ENCODE measurements around the gene PPA2.

Gene PPA2

DNA sequence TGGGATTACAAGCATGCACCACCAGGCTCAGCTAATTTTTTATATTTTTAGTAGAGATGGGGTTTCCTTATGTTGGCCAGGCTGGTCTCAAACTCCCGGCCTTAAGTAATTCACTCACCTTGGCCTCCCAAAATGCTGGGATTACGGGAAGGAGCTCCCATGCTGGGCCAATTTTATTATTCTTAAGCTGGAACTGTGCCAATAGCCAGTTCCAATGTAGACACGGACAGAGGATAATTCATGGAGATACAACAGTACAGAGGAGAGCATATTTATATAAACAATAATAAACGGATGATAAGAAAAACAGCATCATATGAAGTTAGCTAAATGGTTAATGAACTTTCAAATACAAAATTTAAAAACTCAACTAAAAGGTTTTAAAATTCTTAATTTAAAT is 87.8 kb downstream of the PPA2 start:
- DNase-seq: no peak

- DNase-seq: no peak
These were observed 99.8 kb downstream of the PPA2 start for GRCh38 chr4:105374071-105374470.

- no peak for DNase-seq
These were observed 100.5 kb downstream of the PPA2 start for GRCh38 chr4:105373324-105373723.

GRCh38 chr4:105369988-105370387 is 103.9 kb downstream of the PPA2 start:
- no peak for DNase-seq

GRCh38 chr4:105361053-105361452 is 112.8 kb downstream of the PPA2 start:
- no peak for DNase-seq

DNA sequence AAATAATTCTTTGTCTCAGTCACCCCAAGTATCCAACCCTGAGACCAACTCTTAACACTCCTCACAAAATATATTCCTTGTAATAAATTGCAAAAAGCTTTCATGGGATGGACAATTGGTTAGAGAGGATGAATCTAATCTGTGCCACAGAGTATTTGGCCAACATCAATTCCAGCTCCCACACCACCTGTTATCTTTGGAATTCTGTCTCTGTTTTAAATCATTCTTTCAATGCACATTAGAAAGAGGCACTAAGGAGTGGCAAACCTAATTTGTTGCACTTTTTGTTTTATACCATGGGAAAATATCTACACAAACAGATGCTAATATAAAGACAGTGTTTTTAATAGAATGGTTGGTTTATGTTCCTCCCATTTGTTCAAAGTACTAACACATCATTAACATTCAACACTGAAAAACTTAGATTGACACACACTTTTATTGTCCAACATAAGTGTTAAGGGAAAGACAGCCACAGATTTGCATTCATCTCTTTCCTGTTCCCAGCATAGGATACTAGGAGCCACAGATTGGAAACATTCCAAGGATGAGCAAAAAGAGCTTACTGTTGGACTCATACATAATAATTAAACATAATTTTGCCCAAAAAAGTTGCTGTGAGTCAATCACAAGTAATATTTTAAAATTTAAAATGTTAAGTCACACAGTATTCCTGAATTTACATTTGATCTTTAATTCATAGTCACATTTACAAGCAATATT is 116.4 kb downstream of the PPA2 start:
- DNase-seq: no peak

GRCh38 chr4:105356194-105356593 is 117.7 kb downstream of the PPA2 start:
- no peak for DNase-seq

DNA sequence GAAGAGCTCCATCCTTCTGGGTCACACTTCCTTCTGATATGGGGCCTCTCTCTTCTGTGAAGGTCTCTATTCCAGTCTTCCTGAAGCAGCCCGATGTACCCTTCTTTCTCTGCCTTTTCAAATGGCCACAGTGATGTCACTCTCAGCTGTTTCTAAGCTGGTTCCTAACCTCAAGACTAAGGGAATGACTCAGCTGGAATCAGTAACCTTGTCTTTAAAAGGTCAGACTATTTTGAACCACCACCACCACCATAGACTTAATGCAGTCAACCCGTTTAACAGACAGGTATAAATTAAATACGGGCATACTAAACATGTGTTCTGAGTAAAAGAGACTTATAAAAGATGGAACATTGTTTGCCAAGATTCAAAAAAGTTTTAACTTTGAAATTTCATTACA is 121.0 kb downstream of the PPA2 start:
- no peak for DNase-seq

GRCh38 chr4:105351861-105352260 is 122.0 kb downstream of the PPA2 start:
- no peak for DNase-seq

- DNase-seq: no peak
These were observed 122.9 kb downstream of the PPA2 start for GRCh38 chr4:105350859-105351490.

- no peak for DNase-seq
These were observed 125.1 kb downstream of the PPA2 start for GRCh38 chr4:105348719-105349118.

GRCh38 chr4:105346869-105347268 is 127.0 kb downstream of the PPA2 start:
- no peak for DNase-seq

DNA sequence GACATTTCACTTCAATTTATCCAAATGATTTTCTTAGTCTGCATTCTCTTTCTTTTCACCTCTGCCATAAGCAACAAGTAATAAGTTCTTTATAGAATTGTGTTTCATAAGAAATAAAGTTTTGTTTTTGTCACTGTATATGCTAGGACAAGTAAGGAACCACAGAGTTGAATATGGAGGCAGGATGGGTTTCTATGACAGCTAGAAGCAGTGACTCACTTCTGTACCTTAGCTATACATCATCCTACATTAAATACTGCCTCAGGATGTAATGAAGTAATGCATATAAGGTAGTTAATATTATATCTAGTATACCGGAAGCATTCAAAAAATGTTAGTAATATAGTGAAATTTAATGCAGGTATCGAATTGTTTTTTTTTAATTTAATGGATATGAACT is 128.0 kb downstream of the PPA2 start:
- no peak for DNase-seq

DNA sequence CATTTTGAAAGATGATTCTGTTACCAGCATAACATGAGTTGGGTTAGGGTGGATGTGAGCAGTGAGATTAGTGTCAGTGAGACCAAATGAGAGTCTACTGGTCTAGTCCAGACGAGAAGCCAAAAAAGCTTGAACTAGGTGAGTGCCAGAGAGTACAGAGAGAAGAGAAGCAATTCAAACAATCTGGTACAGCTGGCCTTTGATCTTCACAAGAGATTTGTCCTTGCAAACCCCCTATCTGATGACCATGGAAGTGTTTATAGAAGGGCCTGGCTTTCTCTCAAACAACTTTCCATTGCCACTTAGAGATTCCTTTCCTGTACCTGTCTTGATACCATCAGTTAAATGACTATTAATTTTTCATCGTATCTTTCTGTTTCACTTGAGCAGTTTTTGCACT is 128.5 kb downstream of the PPA2 start:
- DNase-seq: no peak

- DNase-seq: no peak
These were observed 129.7 kb downstream of the PPA2 start for GRCh38 chr4:105344141-105344540.

DNA sequence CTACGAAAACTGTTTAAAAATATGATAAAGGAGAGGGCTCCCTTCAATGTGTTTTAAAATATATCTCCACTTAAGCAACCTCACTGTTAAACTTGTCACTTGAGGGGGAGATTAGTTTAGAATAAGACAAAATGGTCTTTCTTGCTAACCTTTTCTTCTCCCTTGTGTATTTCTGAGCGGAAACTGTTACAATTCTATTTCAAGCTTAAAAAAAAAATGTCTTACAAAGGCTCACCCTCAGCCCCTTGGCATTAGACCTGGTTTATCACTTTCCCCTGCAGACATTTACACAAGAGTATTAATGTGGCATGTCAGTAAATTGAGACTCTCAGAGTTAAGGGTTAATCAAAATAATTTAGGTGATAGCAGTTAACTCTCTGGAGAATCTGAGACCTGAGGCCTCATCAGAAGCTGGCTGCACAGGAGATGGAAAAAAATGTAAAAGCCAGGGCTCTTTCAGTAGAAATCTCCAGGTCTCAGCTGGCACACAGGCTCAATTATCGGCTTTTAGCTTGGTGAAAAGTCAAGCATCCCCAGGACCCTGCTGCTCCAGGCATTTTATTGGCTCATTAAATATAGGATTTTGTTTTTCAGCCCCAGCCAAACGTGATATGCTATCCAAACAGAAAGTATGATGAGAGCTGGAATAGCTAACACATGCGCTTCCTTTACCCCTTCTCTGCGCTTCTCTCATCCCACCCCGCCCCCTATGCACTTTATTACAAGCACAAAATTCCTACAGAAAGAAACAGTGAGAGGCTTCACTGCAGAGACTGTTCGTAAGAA is 130.5 kb downstream of the PPA2 start:
- no peak for DNase-seq

DNA sequence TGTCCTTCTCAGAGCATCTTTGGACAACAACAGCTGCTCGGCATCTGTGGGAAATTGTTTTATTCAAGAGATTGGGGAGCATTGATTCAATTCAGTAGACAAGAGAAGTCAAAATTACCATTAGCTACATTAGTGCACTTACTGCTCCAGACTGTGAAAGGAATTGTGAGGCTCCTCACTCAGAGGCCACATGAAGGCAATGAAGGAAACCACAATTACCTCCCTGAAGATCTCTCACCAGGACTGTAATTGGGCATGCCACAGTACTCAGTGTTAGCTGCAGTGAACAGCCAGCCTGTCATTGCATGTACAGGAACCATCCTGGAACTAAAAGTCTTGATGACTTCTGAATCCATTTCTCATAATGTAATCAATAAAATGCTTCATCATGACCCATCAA is 144.8 kb downstream of the PPA2 start:
- DNase-seq: no peak

DNA sequence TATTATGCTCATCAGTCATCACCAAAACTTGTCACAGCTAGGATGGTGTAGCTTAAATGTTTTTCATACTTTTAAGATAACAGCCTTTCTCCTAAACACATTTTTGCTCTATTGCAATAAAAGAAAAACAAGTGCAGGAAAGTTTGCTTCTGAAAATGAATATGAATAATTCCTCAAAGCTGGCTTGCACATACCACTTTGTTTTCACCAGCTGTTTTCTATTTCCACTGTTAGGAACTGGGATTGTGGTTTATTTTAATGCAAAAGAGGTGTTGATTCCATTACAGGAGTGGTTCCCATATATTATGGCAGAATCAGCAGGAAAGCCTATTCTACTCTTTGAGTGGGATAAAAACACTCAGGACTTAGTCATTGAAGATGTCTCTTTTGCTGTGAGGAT is 145.9 kb downstream of the PPA2 start:
- DNase-seq: no peak

DNA sequence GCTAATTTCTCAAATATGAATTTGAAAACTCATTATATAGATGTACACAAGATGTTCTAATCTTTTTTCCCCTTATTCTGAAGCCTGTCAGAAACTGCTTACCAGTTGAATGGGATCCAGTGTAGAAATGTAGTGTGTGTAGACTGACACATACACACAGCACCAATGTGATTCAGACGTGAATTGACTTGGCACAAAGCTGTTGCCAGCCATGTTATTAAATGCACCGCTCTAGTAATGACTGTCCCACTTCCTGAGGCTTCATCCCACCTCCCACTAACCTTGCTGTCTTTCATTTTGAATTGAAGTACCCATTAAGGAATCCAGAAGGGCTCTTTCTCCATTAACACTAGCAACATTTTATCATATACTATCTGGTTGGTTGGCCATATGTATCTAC is 146.6 kb downstream of the PPA2 start:
- DNase-seq: no peak

All from NCI-H1694 treated with DMSO at 0.1 percent for 48 hours (cell line).